Adrenal gland (tissue), 12 donors: ENCODE data around the gene SELPLG. TPM values are rescaled to one million over a fixed set of nuclear protein-coding genes. Genes with fewer than 3 reads are reported as not detected.

Experiments used
- DNase-seq, 7 donors: peaks; one replicate each; pipeline ENCODE4 v3.0.0-alpha.2; 2019 to 2020
- H3K27ac ChIP-seq, 5 donors: fragments of 200-600 bp; sonication (generic) in 4 of 5; 1 replicate in 3 of 5; 2 replicates in 2 of 5; pipeline versions ENCODE4 v1.5.1 to v1.8.0; 2016 to 2020; ENCODE audit warnings: mild to moderate bottlenecking in 1 of 5
- H3K27me3 ChIP-seq: fragments of 200-600 bp; 2 replicates; pipeline ENCODE4 v1.8.0; 2021
- H3K36me3 ChIP-seq, 2 donors: fragments of 200-600 bp; replicated peaks in 1 of 2; 1 replicate in 1 of 2; 2 replicates in 1 of 2; pipeline versions ENCODE4 v1.5.1 to v1.8.0; 2018 to 2022
- H3K4me1 ChIP-seq, 2 donors: fragments of 200-600 bp; replicated peaks in 1 of 2; 1 replicate in 1 of 2; 2 replicates in 1 of 2; pipeline versions ENCODE4 v1.5.1 to v1.8.0; 2018 to 2021
- H3K4me3 ChIP-seq, 4 donors: fragments of 200-600 bp; sonication (generic) in 3 of 4; one replicate each; pipeline ENCODE4 v1.5.1; 2016 to 2018
- H3K9me3 ChIP-seq, 3 donors: fragments of 200-600 bp; sonication (generic) in 1 of 3; replicated peaks in 1 of 3; 1 replicate in 2 of 3; 2 replicates in 1 of 3; pipeline versions ENCODE4 v1.5.1 to v1.8.0; 2016 to 2021
- CTCF ChIP-seq, 6 experiments: fragments of 450-650 bp in 4 of 6; fragments of 200-600 bp in 2 of 6; sonication (generic) in 1 of 6; IDR thresholded peaks; 1 replicate in 5 of 6; 2 replicates in 1 of 6; pipeline versions ENCODE4 v1.5.1 to v1.8.0; 2016 to 2021; ENCODE audit warnings: antibody characterized with exemption in 6 of 6, mild to moderate bottlenecking in 2 of 6, moderate library complexity in 1 of 6
- POLR2A ChIP-seq, 2 donors: fragments of 450-650 bp; IDR thresholded peaks; one replicate each; pipeline ENCODE4 v1.6.1; 2017; ENCODE audit warnings: antibody characterized with exemption in 2 of 2, mild to moderate bottlenecking in 2 of 2, moderate library complexity in 1 of 2
- WGBS, 4 donors: extraction: QIAGEN DNeasy Blood & Tissue Kit in 2 of 4; methylation state at CpG; one replicate each; pipeline versions ENCODE4 v1.1.5 to v1.1.7; 2013 to 2017; 5-methylcytosine and 5-hydroxymethylcytosine counted together
- intact Hi-C, 2 donors: fragments of 100-400 bp; cut with DNase I; formaldehyde crosslinking; loops; one replicate each; pipeline versions ENCODE4 v1.14.1 to v1.15.0; 2022 to 2023
- polyA plus RNA-seq, 3 donors: library from polyadenylated mRNA; stranded (reverse); fragments of 200-250 nt in 2 of 3; fragments of 350-450 nt in 1 of 3; fragmentation: Illumina TruSeq in 1 of 3; extraction: RNeasy Lipid Tissue Mini Kit (QIAGEN cat#74804) in 1 of 3; gene quantifications; one replicate each; pipeline ENCODE4 v1.2.3, GENCODE V29; 2013 to 2014
- total RNA-seq, 9 donors: library from RNA; depleted of rRNA in 4 of 9; stranded (reverse); fragments of >200 nt in 4 of 9; fragments of 120-200 nt in 1 of 9; fragmentation: NEBNext Ultra II Directional in 1 of 9; extraction: Animal tissue kit (Norgen Biotek cat#: 25700) in 1 of 9; gene quantifications; one replicate each; pipeline versions ENCODE4 v1.1.0 to v1.2.4, GENCODE V29; 2013 to 2023
- donor health status: healthy with polysubstance abuse.
- donor health status: Bipolar disorder and iron deficiency.
- donor health status: DM: yes; HTN: yes; CAD: no.
- donor health status: DM: no; HTN: no; CAD: no.
- donor health status: DM: no; HTN: no; CAD: no.
- donor health status: DM: yes; HTN: yes; CAD: no.

Gene SELPLG
- total and polyA plus RNA-seq, 12 donors = 1.5 to 46.1 (median 14.3) TPM

DNA sequence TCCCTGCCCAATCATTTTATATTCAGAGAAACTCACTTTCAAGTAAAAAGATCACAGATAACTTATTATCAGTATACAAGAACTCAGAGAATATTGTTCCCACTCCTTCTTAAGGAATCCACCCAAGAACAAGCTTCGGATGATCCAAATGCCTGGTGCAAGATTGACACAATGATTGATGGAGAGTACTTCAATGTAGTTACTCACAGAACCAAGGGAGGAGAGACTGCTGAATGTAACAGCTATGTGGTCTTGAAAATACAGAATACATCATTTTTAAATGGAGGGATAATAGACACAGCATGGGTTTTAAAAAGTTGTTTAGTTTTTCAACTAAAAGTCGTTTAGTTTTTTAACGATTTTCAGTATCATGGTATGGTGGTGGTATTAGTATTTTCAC is 38.4 kb upstream of the SELPLG start:
- Histone ChIP-seq H3K27ac (no peak overlapping the region), H3K4me1 (peaks cover 8 to 21% of the 10 kb centered on the region in 2 donors), H3K9me3 (no peaks in the 10 kb centered on the region), H3K36me3 (no peaks in the 10 kb centered on the region), H3K4me3 (no peak overlapping the region), H3K27me3 (no peaks in the 10 kb centered on the region)
- no peak for DNase-seq
- WGBS, 4 donors = 90 to 94% (median 92%) methylated on average over 3 of the region's 3 CpGs
- intact Hi-C loops = no loop called here
- no peak for TF ChIP-seq POLR2A (IDR thresholded peaks at IDR 0.05)
- no peak for TF ChIP-seq CTCF (IDR thresholded peaks at IDR 0.05)

DNA sequence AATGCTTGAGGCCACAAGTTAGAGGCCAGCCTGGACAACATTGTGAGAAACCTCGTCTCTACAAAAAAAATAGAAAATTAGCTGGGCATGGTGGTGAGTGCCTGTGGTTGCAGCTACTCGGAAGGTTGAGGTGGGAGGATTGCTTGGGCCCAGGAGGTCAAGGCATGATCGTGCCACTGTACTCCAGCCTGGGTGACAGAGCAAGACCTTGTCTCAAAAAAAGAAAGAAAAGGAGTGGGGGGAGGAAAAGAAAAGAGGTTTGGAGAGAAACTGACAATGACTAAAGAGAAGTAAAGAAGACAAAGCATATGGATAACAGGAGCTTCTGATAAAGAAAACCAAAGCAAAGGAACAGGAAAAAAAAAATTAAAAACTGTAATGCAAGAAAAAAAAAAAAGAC is 37.4 kb upstream of the SELPLG start:
- intact Hi-C loops = no loop called here
- Histone ChIP-seq H3K9me3 (no peaks in the 10 kb centered on the region), H3K4me1 (peaks cover 8 to 30% of the 10 kb centered on the region in 2 donors), H3K4me3 (no peak overlapping the region), H3K36me3 (no peaks in the 10 kb centered on the region), H3K27me3 (no peaks in the 10 kb centered on the region), H3K27ac (no peak overlapping the region)
- no peak for DNase-seq
- TF ChIP-seq CTCF (IDR thresholded peaks at IDR 0.05) (no peak), POLR2A (IDR thresholded peaks at IDR 0.05) (no peak)
- 81 to 89% (median 89%) methylated on average over 3 of the region's 3 CpGs for WGBS, 4 donors

GRCh38 chr12:108670066-108670631 is 36.5 kb upstream of the SELPLG start:
- H3K4me1 ChIP-seq = peaks cover 8 to 40% of the 10 kb centered on the region in 2 donors
- intact Hi-C loops = no loop called here

DNA sequence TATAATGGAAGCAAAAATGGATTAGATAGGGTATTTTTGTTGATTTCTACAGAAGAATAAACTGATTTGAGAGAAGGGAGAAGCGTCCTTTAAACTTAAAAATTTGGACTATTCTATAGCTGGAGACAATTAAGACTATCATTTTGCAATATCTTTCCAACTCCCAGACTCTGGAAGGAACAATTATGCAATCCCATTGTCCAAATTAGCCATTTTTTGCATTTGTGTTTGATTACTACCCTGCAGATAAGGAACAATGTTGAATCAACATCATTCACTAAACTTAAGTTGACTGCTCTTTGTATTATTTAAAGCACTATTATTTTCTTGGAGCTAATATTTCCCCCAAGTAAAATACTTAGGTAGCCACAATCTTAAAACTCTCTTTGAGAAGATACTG is 34.8 kb upstream of the SELPLG start:
- TF ChIP-seq CTCF (IDR thresholded peaks at IDR 0.05) (no peak), POLR2A (IDR thresholded peaks at IDR 0.05) (no peak)
- DNase-seq = no peak
- H3K4me3 ChIP-seq = no peak overlapping the region
- intact Hi-C loops = loop anchor here (5.0 kb wide), 1 partner anchor 134 kb away; no protein-coding TSS in a partner anchor
- H3K36me3 ChIP-seq = no peaks in the 10 kb centered on the region
- no peaks in the 10 kb centered on the region for H3K9me3 ChIP-seq
- H3K4me1 ChIP-seq = peaks cover 15 to 55% of the 10 kb centered on the region in 2 donors
- no peak overlapping the region for H3K27ac ChIP-seq
- H3K27me3 ChIP-seq = no peaks in the 10 kb centered on the region
- WGBS, 4 donors = 86 to 94% (median 88%) methylated on average over 1 of the region's 1 CpG

More at GRCh38 chr12:108670066-108670631, 36.5 kb upstream of the SELPLG start:
- no peaks in the 10 kb centered on the region for H3K9me3 ChIP-seq
- DNase-seq = no peak
- 87 to 92% (median 89%) methylated on average over 7 of the region's 7 CpGs for WGBS, 4 donors
- no peak for TF ChIP-seq POLR2A (IDR thresholded peaks at IDR 0.05)
- TF ChIP-seq CTCF (IDR thresholded peaks at IDR 0.05) = no peak
- H3K27ac ChIP-seq = no peak overlapping the region
- no peaks in the 10 kb centered on the region for H3K36me3 ChIP-seq
- no peak overlapping the region for H3K4me3 ChIP-seq
- H3K27me3 ChIP-seq = no peaks in the 10 kb centered on the region
